ENCODE results near the gene SYT9.
A peak's percentile ranks its signal among the peaks of the same experiment; 100 is the strongest.

Gene SYT9

GRCh38 chr11:7435176-7435575, 183.5 kb downstream of the SYT9 start:
- no peak for DNase-seq

GRCh38 chr11:7436146-7436545, 184.4 kb downstream of the SYT9 start:
- DNase-seq: no peak

GRCh38 chr11:7436657-7437056, 185.0 kb downstream of the SYT9 start:
- DNase-seq: no peak

- DNase-seq: no peak
Measured at GRCh38 chr11:7437696-7438095, 186.0 kb downstream of the SYT9 start.

- DNase-seq: no peak
Measured at GRCh38 chr11:7439746-7440320, 188.1 kb downstream of the SYT9 start.

DNA sequence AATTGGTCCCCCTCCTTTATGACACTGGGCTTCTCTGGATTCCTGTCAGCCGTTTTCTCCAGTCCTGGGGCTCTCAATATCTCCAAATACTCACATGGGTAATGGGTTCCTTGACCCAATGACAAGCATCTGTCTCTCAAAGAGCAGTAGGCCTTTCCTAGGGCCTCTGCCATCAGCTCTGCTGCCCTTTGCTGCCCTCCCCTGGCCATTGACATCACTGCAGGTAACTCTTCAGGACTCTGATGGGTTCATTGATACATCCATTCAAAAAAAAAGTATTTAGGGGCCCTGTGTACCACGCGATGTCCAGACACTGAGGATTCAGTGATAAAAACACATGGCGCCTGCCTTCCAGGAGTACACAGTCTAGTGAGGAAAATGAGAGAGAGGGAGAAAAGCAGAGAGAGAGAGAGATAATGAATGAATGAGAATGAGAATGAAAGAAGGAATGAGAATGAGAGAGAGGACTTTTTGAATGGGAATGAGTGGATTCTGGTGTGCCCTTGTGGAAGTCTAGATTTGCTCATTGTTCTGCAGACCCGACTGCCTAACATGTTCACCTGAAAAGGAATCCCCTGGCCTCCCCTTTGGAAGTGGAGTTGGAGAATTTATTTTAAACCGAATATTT, 191.0 kb downstream of the SYT9 start:
- DNase-seq: peak; percentile 74

DNA sequence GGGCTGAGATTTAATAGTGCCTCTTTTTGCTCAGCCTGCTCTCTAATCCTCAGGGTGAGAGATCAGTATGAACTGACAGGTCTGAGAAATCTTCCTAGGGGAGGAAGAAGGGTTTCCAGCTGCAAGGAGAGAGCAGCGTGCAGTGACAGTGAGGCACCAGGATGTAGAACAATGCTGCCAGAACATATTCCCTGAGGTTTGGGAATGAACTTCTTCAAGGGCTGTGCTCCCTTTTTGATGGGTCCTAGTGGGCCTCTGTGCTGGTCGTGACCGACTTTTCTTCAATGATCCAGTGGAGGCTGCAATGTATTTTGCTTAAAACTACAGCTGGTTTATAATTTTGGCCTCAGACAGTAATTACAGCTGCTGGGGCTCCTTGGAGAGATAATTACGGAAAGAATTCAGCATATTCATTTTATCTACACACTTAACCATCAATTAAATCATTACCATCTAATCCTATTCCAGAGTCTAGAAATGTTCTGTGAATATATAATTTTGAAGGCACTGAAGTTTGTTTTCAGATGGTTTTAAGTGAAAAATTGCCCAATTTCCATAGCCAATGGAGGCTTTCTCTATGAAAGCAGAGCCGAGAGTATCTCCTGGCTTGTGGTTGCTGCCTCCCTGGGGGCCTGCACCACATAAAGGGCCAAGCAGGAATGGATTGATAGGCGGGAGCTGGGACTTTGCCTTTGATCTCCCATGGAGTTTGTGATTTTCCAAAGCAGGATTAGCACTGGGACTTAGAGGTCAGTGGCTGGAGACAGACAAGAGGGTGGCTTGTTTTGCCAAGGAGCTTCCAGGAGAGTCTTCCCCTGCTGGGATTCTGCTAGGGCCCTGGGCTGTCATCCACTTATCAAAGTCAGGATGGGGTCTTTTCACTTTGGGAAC, 192.6 kb downstream of the SYT9 start:
- peak; percentile 44 for DNase-seq

DNA sequence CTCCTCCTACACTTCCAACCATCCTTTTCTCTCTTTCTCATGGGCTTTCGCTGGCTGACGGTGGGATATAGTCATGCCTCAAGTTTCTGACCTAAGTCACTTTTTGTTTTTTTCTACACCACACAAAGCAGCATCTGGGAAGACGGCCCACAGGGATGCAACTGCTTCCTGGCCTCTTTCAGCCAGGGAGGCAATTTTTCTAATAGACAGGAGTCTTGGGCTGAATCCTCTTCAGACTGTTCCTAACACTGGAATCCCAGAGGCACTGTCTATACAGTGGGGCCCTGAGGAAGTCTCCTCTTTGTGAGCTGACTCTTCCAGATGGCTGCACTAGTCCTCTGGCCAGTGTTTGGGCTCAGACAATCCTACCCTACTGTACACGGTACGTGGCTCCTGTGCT, 193.9 kb downstream of the SYT9 start:
- no peak for DNase-seq

DNA sequence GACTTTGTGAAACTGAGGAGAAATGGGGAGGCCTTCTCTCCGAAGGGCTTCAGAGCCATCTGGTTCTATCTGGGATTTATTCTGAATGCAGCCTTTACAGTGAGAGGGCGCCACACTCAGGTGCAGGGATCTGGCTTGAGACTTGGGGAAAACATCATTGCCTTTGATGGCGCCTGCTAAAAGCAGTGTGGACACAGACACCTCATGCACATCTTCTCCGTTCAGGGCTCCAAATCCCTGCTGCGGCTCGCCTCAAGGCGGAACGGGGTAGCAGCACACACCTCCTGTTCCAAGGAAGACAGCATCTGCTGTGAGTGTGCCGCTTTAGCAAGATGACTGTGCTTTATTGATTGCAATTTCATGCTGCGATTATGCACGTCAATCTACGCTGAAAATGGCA, 196.5 kb downstream of the SYT9 start:
- no peak for DNase-seq

- DNase-seq: no peak
Measured at GRCh38 chr11:7449211-7449840, 197.6 kb downstream of the SYT9 start.

DNA sequence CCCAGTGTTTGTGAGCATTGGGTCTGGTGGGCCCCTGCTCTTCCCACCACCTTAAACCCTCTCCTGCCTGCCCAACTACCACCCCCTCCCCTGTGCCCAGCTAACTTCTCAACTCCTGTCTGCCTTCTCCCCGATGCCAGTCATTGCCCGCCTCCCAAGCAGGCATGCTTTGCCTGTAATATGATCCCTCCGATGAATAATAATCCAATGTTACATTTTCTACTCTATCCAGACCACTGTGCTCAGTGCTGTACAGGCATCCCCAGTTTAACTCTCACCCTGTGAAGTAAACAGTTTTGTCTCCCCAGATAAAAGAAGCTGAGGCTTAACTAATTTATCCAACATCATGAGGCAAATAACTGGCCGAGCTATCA, 198.1 kb downstream of the SYT9 start:
- no peak for DNase-seq

DNA sequence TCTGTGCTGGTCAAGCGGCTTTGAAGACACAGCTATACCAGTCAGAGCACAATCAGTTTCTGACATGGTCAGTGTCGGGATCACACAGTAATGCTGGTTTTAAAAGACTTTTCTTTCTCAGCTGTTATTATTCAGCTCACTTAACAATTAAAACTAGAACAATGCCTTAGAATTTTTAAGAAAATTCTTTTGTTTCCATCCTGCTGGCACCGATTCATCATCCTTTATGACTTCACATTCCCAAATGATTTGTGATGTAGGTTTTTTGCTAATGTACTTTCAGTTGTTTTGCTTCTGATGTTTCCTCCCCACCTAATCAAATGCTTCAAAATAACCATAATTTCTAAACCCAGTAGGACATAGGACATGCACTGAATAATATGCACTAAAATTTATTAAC, 199.1 kb downstream of the SYT9 start:
- DNase-seq: no peak

- no peak for DNase-seq
Measured at GRCh38 chr11:7451520-7451919, 199.8 kb downstream of the SYT9 start.

GRCh38 chr11:7451952-7452494, 200.3 kb downstream of the SYT9 start:
- DNase-seq: no peak

GRCh38 chr11:7454854-7455253, 203.2 kb downstream of the SYT9 start:
- no peak for DNase-seq

- no peak for DNase-seq
Measured at GRCh38 chr11:7457211-7457610, 205.5 kb downstream of the SYT9 start.

DNA sequence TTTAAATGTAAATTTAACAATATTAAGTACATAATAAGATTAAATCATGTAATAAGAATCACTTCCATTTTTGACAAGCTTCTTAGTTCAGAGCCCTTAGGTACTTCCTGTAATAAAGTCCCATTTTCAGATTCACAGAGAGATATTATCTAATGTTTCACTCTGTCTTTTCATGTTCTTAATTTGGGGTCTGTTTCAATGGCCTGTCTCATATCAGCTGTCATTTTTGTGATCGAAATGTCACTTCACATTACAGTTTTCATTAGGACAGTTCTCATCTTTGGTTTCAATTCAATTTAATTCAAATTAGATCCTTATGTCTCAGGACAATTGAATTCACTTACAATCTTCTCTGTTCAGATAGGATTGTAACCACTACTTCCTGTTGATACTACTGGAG, 211.0 kb downstream of the SYT9 start:
- no peak for DNase-seq

- DNase-seq: no peak
Measured at GRCh38 chr11:7467652-7468051, 215.9 kb downstream of the SYT9 start.

DNA sequence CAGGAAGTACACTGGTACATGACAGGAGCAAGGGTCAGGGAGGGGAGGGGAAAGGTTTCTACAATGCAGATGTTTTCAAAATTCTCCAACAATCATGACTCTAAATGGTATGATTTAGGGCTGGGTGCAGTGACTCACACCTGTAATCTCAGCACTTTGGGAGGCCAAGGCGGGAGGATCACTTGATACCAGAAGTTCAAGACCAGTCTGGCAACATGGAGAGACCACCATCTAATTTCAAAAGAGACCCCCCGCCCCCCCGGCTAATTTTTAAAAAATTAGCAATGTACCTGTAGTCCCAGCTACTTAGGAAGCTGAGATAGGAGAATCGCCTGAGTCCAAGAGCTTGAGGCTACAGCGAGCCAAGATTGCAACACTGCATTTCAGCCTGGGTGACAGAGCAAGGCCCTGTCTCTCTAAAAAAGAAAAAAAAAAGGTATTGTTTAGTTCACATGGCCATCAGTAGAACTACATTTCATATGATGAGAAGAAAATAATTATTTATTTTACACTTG, 217.7 kb downstream of the SYT9 start:
- DNase-seq: no peak

GRCh38 chr11:7471071-7471470, 219.4 kb downstream of the SYT9 start:
- no peak for DNase-seq

DNA sequence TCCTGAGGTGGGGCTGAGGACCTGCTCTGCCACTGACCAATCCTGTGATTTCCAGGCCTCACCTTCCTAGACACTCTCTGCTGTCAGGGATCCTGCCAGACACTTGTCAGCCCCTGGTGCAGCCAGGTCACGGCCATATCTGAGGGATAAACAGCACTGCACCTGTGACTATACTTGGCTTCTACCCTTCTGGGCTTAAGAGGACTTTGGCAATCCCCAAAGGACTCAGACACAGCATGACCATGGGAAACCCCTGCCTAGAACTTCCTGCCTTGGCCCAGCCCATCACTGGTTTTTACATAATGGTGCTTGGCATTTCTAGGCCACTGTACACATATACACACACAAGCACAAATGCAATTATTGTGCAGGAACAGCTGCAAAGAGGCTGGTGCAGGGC, 222.0 kb downstream of the SYT9 start:
- DNase-seq: no peak

DNA sequence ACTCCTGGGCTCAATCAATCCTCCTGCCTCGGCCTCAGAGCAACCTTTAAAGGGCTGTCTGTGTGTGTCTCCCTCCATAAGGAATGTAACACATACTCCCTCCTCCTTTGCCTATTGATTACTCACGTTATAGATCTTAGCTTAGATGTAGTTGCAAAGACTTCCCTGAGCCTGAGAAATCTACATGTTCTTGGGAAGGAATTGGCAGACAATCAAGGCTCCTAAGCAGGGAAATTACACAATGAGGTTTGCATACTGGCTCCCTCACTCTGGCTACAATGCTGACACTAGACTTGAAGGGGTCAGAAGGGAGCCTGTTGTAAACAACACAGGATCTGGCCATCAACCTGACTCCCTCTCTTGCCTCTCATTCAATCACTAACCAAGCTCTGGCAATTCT, 228.4 kb downstream of the SYT9 start:
- no peak for DNase-seq

DNA sequence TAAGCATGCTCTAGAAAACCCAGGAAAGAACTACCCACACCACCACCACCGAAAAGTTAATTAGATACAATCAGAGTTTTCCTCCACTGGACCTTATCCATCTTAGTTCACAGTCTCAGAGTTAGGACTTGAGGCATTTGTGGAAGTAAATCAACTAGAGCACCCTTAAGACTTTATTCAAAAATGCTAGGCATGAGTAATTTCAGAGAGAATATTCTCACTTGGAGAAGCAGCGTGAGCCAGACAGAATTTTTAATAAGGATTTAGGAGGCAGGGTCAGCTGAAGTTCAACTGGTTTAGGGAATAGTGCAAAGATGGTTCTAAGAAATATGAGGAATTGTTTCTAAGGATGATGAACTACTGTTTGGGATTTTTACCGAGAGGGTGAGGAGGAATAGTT, 232.4 kb downstream of the SYT9 start:
- no peak for DNase-seq

All from femur (tissue), 1 donor.